GM19043 (cell line): ENCODE results near the gene RGS7.
"Not testable (repeated sequence)": the region's sequence is repeated elsewhere in the genome, so short reads cannot be mapped to it uniquely, and the experiment has no call there.

Experiments used
- ATAC-seq: cut with Tn5 transposase; IDR thresholded peaks from one replicate; pipeline ENCODE4 v1.9.1; 2021; ENCODE audit warnings: low read depth; ENCODE audit not compliant: unreplicated experiment

The RGS7 gene

GRCh38 chr1:241007668-241008067, 349.3 kb downstream of the RGS7 start:
- ATAC-seq, result no peak

GRCh38 chr1:240999826-241000225, 357.2 kb downstream of the RGS7 start:
- no peak for ATAC-seq

GRCh38 chr1:240998441-240999015, 358.5 kb downstream of the RGS7 start:
- no peak for ATAC-seq

- no peak for ATAC-seq
Observed at GRCh38 chr1:240998024-240998423, 359.0 kb downstream of the RGS7 start.

GRCh38 chr1:240993004-240993403, 364.0 kb downstream of the RGS7 start:
- no peak for ATAC-seq

- no peak for ATAC-seq
Observed at GRCh38 chr1:240991230-240991629, 365.8 kb downstream of the RGS7 start.

- ATAC-seq, result no peak
Observed at GRCh38 chr1:240987928-240988327, 369.1 kb downstream of the RGS7 start.

GRCh38 chr1:240985081-240985480, 371.9 kb downstream of the RGS7 start:
- no peak for ATAC-seq

GRCh38 chr1:240980342-240980741, 376.7 kb downstream of the RGS7 start:
- no peak for ATAC-seq

- ATAC-seq, result no peak
Observed at GRCh38 chr1:240976685-240977084, 380.3 kb downstream of the RGS7 start.

GRCh38 chr1:240973875-240974274, 383.1 kb downstream of the RGS7 start:
- ATAC-seq, result no peak

GRCh38 chr1:240972059-240972458, 384.9 kb downstream of the RGS7 start:
- not testable (repeated sequence) for ATAC-seq

- ATAC-seq, result no peak
Observed at GRCh38 chr1:240970253-240970652, 386.8 kb downstream of the RGS7 start.

- ATAC-seq, result no peak
Observed at GRCh38 chr1:240968864-240969263, 388.1 kb downstream of the RGS7 start.

- no peak for ATAC-seq
Observed at GRCh38 chr1:240967070-240967724, 389.8 kb downstream of the RGS7 start.

GRCh38 chr1:240965581-240966091, 391.4 kb downstream of the RGS7 start:
- no peak for ATAC-seq

- no peak for ATAC-seq
Observed at GRCh38 chr1:240962086-240962485, 394.9 kb downstream of the RGS7 start.

GRCh38 chr1:240956424-240956823, 400.6 kb downstream of the RGS7 start:
- ATAC-seq, result no peak

- ATAC-seq, result no peak
Observed at GRCh38 chr1:240956020-240956419, 401.0 kb downstream of the RGS7 start.

- no peak for ATAC-seq
Observed at GRCh38 chr1:240947438-240948224, 409.4 kb downstream of the RGS7 start.

GRCh38 chr1:240946926-240947325, 410.1 kb downstream of the RGS7 start:
- peak; percentile 72 for ATAC-seq

GRCh38 chr1:240942901-240943300, 414.1 kb downstream of the RGS7 start:
- no peak for ATAC-seq
